Suppressor macrophage (primary cell): ENCODE results near the gene PPP1R3F.
"Not testable (repeated sequence)": the region's sequence is repeated elsewhere in the genome, so short reads cannot be mapped to it uniquely, and the experiment has no call there.

ENCODE experiments used
- DNase-seq, 4 experiments: peaks; one replicate each; pipeline ENCODE4 v3.0.0-alpha.2; 2020 to 2022

PPP1R3F gene

DNA sequence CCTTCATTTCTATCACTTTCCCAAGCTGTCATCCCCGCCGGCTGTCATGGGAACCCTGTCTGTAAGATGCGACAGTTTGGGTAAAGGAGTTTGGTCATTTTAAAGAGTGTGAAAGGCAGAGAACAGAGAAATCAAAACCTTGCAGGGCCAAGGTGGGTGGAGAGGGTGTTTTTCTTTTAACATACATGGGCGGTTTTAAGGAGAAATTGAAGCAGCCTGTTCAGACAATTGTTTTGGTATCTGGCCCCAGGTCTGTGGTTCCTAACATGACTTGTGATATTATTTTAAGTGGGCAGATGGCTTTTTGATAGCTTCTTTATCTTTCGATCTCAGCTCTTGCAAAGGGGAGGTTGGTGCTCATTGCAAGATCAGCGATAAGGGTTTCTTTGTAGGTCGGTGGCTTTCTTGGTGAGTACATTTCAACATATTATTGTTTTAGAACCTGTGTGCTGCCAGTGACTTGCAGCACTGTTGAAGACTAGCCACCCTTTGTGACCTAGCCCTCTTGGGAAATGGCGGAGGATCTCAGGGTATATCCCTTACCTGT is 3.7 kb downstream of the PPP1R3F start:
- DNase-seq: no peak

DNA sequence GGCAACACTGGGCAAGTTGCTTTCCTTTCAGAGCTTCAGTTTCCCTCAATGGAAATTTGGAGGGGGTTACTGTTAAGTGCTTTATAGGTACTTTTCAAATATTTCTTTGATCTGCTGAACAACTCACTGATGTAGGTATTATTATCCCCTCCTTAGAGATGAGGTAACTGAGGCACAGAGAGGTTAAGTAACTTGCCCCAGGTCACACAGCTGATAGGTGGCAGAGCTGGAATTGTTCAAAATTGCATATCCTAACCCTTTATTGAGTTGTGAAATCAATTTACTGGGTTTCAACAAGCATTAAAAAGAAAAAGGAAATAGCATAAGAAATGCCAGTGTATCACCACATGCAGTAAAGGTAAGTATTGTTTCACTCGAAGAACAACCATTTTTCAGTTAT is 6.6 kb downstream of the PPP1R3F start:
- no peak for DNase-seq

DNA sequence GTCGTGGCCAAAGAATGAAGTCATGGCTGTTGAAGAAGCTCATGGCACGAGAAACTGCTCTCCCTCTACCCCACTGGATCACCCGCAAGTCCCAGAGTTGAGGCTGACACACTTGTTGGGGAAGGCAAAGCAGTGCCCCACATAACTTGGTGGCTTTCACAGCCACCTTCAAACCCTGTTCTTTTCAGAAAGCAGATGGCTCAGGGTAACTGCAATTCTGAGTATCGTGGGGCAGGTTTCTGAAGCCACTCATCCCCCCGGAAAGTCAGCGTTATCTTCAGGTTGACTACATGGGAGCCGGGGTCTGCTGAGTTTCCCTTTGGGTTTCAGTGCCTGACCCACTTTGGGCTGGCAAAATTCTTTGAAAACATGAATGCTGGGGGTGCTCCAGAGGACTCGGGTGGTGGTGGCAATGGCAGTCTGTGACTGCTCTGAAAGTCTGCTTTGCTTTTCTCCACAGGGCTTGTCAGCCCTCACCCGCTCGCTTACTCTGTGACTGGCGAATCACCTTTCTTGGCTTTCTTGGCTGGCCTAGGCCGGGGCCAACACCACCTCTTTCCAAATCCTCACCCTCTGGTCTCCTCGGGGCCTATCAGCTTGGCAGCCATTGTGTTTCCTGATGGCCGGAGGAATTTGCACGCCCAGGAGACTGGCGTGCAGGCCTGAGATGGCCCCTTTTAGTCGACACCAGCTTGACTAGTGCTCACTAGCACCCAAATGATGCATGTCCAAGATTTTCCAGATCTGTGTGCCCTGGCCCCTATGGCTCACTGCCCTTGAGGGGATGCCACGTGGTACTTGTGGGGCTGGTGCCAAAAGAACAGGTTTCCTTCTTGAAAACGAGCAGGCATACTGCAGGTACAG is 7.3 kb downstream of the PPP1R3F start:
- no peak for DNase-seq

DNA sequence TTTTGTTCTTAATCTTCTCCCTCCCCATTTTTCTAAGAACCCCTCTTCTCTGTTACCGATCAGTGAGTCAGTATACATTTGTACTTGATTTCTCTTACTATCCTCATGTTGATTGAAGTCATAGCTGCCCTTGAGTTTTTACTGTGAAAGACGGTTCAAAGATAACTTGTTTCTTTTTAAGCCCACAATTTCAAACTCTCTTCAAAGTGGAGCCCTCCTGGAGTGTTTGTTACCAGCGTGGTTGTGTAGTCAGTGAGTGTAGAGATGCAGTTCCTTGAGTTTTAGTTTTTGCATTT is 7.9 kb downstream of the PPP1R3F start:
- no peak for DNase-seq

DNA sequence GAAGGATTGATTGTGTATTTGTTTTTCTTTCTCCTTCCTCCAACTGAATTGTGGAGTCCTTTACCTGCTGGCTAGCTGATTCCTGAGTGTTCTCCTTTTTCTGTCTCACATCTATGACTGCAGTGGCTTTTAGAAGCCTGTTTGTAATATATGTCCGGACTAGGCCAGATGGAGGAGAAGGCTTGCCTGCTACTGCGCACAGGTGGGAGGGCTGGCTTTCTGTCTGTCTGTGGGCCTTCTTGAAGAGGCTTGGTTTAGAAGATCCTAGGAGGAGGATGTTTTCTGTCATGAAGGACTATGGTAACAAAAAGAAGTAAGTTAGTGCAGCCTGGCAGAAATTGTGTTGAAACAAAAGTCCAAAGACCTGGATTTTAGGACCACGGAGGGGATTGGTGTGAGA is 8.5 kb downstream of the PPP1R3F start:
- no peak for DNase-seq

DNA sequence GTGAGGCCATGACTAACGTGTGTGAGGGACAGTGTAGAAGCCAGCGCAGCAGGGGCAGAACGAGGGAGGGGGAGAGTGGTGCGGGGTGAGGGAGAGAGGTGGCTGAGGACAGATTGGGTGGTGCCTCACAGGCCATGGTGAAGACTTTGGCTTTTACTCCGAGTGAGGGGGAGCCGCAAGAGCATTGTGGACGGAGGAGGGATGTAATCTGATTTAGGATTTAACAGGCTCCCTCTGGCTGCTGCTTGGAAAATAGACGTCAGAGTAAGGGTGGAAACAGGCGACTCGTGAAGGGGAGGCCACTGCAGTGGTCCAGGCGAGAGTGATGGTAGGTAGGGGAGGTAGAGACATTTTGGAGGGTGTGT is 13.0 kb downstream of the PPP1R3F start:
- no peak for DNase-seq

DNA sequence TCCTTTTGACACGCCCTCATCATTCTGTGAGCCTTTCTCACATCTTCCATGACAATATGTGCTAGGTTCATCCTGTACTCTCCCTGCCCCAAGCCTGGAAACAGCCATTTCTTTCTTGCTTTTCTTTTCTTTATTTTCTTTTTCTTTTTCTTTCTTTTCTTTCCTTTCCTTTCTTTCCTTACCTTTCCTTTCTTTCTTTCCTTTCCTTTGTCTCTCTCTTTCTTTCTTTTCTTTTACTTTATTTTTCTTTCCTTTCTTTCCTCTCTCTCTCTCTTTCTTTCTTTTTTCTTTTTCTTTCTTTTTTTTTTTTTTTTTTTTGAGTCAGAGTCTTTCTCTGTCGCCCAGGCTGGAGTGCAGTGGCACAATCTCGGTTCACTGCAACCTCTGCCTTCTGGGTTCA is 14.6 kb downstream of the PPP1R3F start:
- DNase-seq: no peak

DNA sequence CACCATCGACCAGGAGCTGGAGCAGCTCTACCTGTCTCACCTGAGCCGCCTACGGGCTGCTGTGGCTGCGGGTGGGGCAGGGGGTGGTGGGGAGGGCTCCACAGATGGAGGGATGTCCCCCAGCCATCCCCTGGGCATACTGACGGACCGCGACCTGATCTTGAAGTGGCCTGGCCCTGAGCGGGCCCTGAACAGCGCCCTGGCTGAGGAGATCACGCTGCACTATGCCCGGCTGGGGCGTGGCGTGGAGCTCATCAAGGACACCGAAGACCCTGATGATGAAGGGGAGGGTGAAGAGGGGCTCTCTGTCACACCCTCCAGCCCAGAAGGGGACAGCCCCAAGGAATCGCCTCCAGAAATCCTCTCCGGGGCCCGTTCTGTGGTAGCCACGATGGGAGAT is 16.5 kb downstream of the PPP1R3F start:
- no peak for DNase-seq

DNA sequence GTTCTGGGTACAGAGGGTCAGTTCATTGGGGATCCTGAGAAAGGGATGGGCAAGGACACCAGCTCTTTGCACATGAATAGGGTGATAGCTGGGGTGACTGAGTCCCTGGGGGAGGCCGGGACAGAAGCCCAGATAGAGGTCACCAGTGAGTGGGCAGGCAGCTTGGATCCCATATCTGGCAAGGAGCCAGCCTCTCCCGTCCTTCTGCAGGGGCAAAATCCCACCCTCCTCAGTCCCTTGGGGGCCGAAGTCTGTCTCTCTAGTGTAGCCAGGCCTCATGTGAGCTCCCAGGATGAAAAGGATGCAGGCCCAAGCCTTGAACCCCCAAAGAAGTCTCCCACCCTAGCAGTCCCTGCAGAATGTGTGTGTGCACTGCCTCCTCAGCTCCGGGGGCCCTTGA is 17.0 kb downstream of the PPP1R3F start:
- DNase-seq: no peak

DNA sequence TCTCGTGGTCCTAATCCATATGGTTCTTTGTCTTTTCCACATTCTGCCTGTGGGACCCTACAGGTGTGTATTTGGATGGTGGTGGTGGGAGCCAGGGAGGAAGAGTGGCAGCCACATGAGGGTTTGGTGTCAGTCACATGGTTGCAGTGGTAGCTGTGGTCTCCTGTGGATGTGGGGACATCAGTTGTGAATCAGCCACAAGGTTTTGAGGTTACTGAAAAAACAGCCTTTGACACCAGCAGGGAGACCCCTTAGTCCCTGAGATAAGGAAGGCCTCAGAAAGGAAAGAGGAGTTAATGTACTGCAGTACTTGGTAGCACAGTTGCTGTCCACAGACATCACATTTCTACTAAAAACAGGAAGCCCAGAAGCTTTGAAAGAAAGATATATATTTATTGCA is 18.1 kb downstream of the PPP1R3F start:
- no peak for DNase-seq

DNA sequence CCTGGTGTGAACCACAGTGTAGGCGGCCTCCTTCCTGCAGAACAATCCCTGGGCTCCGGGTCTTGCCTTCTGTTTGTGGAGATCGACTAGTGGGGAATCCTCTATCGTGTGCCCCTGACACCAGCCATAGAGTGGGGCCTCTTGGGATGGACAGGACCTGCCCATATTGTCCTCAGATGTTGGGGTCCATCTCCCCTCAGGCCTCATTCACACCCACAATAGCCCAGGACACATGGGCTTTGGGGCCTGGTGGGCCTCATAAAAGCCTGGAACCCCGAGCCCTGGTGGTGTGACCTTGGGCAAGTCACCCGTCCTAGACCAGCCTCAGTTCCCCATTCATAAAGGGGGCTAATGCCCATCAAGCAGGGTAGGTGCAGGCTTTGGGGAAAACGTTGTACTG is 20.6 kb downstream of the PPP1R3F start:
- no peak for DNase-seq

DNA sequence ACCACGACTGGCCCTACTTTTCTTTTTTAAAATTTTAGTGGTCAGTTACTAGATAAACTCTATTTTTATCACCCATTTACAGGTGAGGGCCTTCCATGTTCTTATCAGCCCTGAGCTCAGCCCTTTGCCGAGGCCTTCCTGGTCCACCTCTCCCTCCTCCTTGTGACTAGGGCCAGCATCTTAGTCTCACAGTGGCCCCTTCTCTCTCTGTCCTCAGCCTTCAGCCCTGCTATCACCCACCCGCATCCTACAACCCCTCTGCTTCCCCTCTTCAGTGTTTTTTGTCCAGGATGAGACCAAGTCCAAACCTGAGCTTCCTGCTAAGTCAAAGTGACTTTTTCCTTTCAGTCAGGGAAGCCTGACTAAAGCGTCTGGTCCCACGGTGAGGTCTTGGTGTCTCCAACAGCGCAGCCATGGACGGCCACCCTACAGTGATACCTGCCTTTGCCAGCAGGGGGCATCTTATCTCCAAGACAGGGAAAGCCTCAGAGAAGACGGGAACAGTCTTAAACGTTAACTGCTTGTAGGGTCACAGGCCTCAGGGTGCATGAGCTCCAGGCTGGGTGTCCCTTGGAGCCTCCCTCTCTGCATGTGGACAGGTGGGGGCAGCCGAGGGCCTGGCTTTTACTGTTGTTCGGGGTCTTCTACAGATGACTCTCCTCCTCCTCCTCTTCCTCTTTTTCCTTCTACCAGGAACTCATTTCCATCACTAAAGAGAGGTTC is 22.2 kb downstream of the PPP1R3F start:
- peak; percentile 64 to 75 (median 72) for DNase-seq

DNA sequence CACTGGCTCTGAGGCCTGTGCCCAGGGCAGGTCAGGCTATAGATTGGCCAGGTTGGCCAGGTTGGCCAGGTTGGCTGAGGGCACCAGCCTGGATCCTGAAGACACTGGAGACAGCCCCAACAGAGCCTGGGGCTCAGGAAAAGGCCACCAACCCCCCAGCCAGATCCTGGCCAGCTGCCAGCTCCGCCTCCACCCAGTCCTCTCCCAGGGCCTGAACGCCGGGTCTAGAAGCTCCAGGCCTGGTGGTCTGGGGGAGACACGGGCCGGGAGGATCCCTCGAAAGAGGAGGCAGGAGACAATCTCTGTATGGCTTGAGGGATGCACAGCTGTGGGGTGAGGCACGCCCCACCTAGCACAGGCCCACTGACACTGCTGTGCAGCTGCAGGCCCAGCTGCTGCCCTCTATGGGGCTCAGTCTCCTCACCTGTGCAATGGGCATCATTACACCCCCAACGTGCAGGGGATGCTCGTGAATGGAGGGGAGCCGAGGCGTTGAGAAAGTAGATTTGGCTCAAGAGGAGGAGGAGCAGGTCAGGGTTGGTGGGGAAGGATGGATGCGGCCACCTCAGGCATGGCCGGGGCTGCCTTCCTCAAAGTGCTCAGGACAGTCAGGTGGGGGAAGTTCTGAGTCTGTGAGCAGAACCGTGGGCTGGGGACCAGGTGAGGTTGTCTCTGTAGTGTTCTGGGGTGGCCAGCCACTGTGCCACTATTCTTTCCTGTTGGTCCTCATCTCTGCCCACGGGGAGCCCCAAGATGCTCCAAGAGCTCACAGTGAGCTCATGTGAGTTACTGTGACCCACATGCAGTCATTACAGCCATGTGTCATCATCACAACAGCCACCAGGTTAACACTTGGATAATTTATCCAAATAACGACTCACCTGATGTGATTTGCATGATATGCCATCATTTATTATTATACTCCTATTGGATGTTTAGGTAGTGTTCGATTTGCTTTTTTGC is 23.1 kb downstream of the PPP1R3F start:
- no peak for DNase-seq

DNA sequence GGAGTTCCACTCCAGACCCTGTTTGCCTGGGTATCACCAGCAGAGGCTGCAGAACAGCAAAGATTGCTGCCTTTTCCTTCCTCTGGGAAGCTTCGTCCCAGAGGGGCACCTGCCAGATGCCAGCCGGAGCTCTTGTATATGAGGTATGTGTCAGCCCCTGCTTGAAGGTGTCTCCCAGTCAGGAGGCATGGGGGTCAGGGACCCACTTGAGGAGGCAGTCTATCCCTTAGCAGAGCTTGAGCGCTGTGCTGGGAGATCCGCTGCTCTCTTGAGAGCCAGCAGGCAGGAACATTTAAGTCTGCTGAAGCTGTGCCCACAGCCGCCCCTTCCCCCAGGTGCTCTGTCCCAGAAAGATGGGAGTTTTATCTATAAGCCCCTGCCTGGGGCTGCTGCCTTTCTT is 29.7 kb downstream of the PPP1R3F start:
- DNase-seq: not testable (repeated sequence)

DNA sequence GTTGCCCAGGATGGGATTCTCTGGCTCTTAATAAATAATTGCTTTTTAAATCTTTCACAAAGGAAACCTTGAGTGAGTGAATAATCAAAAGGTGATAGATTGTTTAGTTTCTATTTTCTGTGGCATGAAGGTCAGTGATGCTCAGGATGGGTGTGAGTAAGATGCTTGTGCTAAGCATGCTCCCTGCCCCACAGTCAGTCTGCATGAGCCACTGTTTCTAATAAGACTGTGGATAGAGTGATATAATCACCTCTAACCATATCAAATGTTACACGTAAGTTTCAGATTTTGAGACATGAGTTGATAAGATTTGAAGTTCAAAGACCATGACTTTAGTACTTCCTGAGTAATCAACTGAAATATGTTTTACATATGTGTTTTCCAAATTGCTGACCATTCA is 31.1 kb downstream of the PPP1R3F start:
- no peak for DNase-seq

DNA sequence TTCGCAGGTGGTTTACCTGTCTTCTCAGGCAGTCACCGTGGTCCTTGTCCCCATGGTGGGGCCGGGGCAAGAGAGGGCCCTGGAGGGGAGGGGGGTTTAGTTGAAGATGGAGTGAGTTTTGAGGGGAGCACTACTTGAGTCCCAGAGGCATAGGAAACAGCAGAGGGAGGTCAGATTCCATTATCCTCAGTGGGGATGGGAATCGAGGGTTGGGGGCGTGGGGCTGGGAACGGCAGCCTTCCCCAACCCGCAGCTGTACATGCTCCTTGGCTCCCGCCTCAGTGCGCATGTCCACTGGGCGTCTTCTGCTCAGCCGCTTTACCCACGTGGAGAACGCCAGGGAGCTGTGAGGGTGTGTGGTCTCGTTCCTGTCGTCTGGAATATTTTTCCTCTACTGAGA is 33.8 kb downstream of the PPP1R3F start, which contains the start of gene GAGE10:
Gene GAGE10, plus strand, starts transcription at position 301 of the 400 bp plus-strand sequence. CDS start 1,214 bp downstream, outside the sequence.
- no peak for DNase-seq

DNA sequence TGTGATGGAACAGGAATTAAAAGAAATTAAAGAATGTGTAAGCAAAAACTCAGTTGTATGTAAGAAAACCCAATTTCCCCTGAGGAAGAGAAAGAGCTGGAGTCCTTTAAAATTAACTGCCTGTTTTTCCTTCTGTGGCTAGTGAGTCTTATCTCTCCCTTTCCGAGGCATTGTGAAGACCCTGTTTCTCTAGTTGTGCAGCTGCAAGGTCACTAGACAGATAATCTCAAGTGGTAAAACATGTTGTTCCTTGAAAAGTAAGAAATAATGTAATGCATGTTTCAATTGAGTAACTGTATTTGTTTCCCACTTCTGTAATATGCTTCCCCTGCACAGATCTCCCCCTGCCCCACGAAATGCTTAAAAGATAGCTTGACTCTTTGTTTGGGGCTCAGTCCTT is 38.2 kb downstream of the PPP1R3F start:
- DNase-seq: not testable (repeated sequence)

DNA sequence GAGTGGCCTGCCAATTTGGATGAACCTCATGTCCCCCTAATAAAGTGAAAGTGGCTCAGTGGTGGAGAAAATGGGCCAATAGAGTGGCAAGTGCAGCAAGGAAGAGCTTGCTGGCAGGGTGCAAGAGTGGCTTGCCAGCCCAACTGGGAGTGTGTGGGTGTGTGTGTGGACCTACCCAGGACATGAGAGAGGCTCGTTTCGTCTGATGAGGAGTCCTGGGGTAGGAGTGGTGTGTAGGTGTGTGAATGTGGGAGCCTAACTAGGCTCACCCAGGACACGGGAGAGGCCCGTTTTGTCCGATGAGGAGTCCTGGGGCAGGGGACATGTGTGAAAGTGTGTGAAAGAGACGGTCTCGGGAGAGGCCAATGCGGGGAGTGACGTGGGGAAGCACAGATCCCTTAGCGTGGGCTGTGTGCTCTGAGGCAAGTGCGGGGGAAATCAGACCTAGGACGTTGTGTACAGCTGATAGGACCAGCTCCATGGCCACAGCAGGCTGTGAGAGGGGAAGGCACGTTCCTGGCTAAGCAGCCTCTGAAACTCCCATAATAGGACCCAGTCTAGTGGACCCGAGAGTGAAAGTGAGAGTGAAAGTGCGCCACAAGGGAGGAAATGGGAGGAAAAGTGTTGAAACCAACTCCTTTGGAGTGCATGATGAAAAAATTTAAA is 39.1 kb downstream of the PPP1R3F start:
- peak; percentile 27 to 65 (median 51) for DNase-seq

DNA sequence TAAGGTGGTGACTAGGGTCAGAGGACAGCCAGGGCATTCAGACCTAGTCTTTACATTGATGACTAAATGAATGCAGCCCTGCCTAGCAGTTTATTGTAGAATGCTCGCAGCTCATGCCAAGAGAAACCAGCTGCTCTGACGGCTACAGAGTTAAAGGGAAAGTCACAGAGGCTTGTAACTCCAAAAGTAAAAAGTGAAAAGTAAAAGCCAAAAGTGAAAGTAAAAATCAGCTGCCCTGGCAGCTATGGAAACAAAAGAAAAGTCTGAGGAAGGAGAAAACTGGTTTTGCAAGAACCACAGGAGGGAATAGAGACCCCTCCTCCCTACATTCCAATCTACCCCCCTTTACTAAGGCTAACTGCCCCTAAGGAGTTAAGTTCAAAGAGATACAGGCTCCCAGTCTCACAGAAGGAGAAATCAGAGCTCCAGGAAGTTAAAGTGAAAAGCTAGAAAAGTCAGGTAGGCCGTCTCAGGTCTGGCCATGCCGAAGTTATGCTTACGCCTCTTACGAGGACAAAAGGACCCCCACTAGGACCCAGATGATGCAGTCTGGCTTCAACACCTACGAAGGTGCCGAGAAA is 39.9 kb downstream of the PPP1R3F start:
- no peak for DNase-seq

DNA sequence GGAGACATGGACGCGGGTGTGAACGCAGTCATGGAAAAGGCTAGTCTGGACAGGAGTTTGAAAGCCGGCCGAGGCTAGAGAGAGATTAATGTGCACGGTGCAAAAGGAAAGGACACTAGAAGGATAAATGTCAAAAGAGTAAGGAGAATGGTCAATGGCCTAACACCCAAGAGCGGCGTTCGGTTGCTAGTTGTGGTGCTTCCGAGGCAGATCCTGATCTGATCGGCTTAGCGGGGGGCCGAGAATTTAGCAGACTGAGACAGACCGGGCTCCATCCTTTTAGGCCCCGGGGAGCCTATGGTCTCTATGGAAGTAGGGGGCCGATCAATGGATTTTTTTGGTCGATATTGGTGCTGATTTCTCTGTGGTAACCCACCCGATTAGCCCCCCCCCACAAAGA is 40.8 kb downstream of the PPP1R3F start:
- no peak for DNase-seq

DNA sequence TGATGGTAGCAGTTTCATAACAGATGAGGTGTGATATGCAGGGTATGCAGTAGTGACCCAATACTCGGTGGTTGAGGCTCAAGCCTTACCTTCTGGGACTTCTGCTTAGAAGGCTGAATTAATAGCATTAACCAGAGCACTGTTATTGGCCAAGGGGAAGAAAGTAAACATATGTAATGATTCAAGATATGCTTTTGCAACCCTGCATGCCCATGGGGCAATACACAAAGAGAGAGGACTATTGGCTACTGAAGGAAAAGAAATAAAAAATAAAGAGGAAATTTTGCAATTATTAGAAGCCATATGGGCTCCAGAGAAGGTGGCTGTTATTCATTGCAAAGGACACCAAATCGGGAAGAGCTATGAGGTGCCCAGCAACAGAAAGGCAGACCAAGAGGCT is 42.6 kb downstream of the PPP1R3F start:
- DNase-seq: peak; percentile 28 to 60 (median 46)

DNA sequence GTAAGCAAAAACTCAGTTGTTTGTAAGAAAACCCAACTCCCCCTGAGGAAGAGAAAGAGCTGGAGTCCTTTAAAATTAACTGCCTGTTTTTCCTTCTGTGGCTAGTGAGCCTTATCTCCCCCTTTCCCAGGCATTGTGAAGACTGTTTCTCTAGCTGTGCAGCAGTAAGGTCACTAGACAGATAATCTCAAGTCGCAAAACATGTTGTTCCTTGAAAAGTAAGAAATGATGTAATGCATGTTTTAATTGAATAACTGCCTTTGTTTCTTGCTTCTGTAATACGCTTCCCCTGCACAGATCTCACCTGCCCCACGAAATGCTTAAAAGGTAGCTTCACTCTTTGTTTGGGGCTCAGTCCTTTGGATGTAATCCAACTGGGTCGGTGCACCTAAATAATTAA is 46.5 kb downstream of the PPP1R3F start:
- DNase-seq: no peak
